ENCODE results near the gene POLR3G.

GRCh38 chr5:90504743-90505142, 30.1 kb downstream of the POLR3G start:
- TF ChIP-seq EZH2 (IDR thresholded peaks at IDR 0.05; ENCODE audit: low read depth), result no peak
- TF ChIP-seq, protein P1, sequence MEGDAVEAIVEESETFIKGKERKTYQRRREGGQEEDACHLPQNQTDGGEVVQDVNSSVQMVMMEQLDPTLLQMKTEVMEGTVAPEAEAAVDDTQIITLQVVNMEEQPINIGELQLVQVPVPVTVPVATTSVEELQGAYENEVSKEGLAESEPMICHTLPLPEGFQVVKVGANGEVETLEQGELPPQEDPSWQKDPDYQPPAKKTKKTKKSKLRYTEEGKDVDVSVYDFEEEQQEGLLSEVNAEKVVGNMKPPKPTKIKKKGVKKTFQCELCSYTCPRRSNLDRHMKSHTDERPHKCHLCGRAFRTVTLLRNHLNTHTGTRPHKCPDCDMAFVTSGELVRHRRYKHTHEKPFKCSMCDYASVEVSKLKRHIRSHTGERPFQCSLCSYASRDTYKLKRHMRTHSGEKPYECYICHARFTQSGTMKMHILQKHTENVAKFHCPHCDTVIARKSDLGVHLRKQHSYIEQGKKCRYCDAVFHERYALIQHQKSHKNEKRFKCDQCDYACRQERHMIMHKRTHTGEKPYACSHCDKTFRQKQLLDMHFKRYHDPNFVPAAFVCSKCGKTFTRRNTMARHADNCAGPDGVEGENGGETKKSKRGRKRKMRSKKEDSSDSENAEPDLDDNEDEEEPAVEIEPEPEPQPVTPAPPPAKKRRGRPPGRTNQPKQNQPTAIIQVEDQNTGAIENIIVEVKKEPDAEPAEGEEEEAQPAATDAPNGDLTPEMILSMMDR (conservative IDR thresholded peaks at IDR 0.05), result no peak

Measured in PC-9 (cell line).